Gastrocnemius medialis (tissue), 4 donors: Measurements from ENCODE around the gene BICD2. TPM values are rescaled to one million over a fixed set of nuclear protein-coding genes. Genes with fewer than 3 reads are reported as not detected.

Experiments
- ATAC-seq, 2 donors: fragments of 150-250 bp; one replicate each; pipeline ENCODE4 v1.9.1; 2016
- DNase-seq, 2 donors: peaks; one replicate each; pipeline ENCODE4 v3.0.0-alpha.2; 2019
- H3K27ac ChIP-seq, 4 donors: fragments of 200-600 bp; sonication (generic); 1 replicate in 1 of 4; 2 replicates in 3 of 4; pipeline ENCODE4 v1.5.1; 2016 to 2018; ENCODE audit warnings: mild to moderate bottlenecking in 2 of 4, moderate library complexity in 1 of 4
- H3K27me3 ChIP-seq, 3 donors: fragments of 200-600 bp; sonication (generic) in 2 of 3; 1 replicate in 1 of 3; 2 replicates in 2 of 3; pipeline versions ENCODE4 v1.5.1 to v1.6.0; 2016 to 2019; ENCODE audit warnings: mild to moderate bottlenecking in 1 of 3, moderate library complexity in 1 of 3
- H3K36me3 ChIP-seq, 2 donors: fragments of 200-600 bp; sonication (generic) in 1 of 2; one replicate each; pipeline ENCODE4 v1.5.1; 2017 to 2018
- H3K4me1 ChIP-seq, 2 donors: fragments of 200-600 bp; sonication (generic) in 1 of 2; one replicate each; pipeline ENCODE4 v1.5.1; 2016 to 2017; ENCODE audit warnings: mild to moderate bottlenecking in 2 of 2
- H3K4me3 ChIP-seq, 4 donors: fragments of 200-600 bp; sonication (generic) in 3 of 4; 1 replicate in 1 of 4; 2 replicates in 3 of 4; pipeline ENCODE4 v1.5.1; 2016 to 2019; ENCODE audit warnings: mild to moderate bottlenecking in 2 of 4
- H3K9me3 ChIP-seq, 3 donors: fragments of 200-600 bp; sonication (generic) in 2 of 3; 1 replicate in 1 of 3; 2 replicates in 2 of 3; pipeline ENCODE4 v1.5.1; 2016 to 2019
- CTCF ChIP-seq, 5 experiments: fragments of 450-650 bp in 3 of 5; fragments of 200-600 bp in 2 of 5; sonication (generic) in 2 of 5; IDR thresholded peaks in 4 of 5; conservative IDR thresholded peaks in 1 of 5; 1 replicate in 4 of 5; 2 replicates in 1 of 5; pipeline ENCODE4 v1.5.1; 2016 to 2019; ENCODE audit warnings: antibody characterized with exemption in 5 of 5, mild to moderate bottlenecking in 3 of 5, moderate library complexity in 3 of 5
- POLR2A ChIP-seq, 2 donors: fragments of 450-650 bp; IDR thresholded peaks; one replicate each; pipeline ENCODE4 v1.6.1; 2017; ENCODE audit warnings: antibody characterized with exemption in 2 of 2, mild to moderate bottlenecking in 2 of 2, moderate library complexity in 2 of 2
- in situ Hi-C, 4 donors: fragments of 200-750 bp; cut with MboI; loops; one replicate each; pipeline versions ENCODE4 v1.15.0 to v1.8.0; 2017; ENCODE audit warnings: low sequenced_read_pairs in 4 of 4
- intact Hi-C: fragments of 100-400 bp; cut with DNase I; formaldehyde crosslinking; loops from one replicate; pipeline ENCODE4 v1.15.1; 2023; ENCODE audit warnings: low total_unique reads
- total RNA-seq, 4 donors: library from RNA; depleted of rRNA; stranded (reverse); fragments of >200 nt; gene quantifications; one replicate each; pipeline versions ENCODE4 v1.1.0 to v1.2.3, GENCODE V29; 2016

BICD2 gene
- total RNA-seq, 4 donors from 2014 or later, result 21.5 to 54.6 (median 38.7) TPM

- Histone ChIP-seq H3K27me3 (no peaks in the 10 kb centered on the region), H3K27ac (no peak overlapping the region), H3K9me3 (no peaks in the 10 kb centered on the region), H3K36me3 (peaks cover 0 to 83% of the 10 kb centered on the region in 2 donors), H3K4me3 (no peak overlapping the region), H3K4me1 (no peaks in the 10 kb centered on the region)
- intact Hi-C loops (loop anchor here (1.0 kb wide), 1 partner anchor 75 kb away; no protein-coding TSS in a partner anchor), in situ Hi-C loops (loop anchor here in 3 of 4 donors (5.0 kb wide), 1 partner anchor 77 kb away; no protein-coding TSS in a partner anchor)
- no peak for DNase-seq
- ATAC-seq, result no peak
- TF ChIP-seq CTCF (IDR thresholded peaks at IDR 0.05 in 4 of 5, conservative IDR thresholded peaks at IDR 0.05 in 1 of 5) (no peak), POLR2A (IDR thresholded peaks at IDR 0.05) (no peak)
Measured at GRCh38 chr9:92715488-92716231, 49.0 kb downstream of the BICD2 start.

- Histone ChIP-seq H3K4me1 (no peaks in the 10 kb centered on the region), H3K27ac (no peak overlapping the region), H3K36me3 (peaks cover 0 to 75% of the 10 kb centered on the region in 2 donors), H3K9me3 (no peaks in the 10 kb centered on the region), H3K4me3 (no peak overlapping the region), H3K27me3 (no peaks in the 10 kb centered on the region)
- no peak for TF ChIP-seq POLR2A (IDR thresholded peaks at IDR 0.05)
- no peak for TF ChIP-seq CTCF (IDR thresholded peaks at IDR 0.05 in 4 of 5, conservative IDR thresholded peaks at IDR 0.05 in 1 of 5)
- DNase-seq, result no peak
- no peak for ATAC-seq
- in situ Hi-C loops (loop anchor here in 3 of 4 donors (5.0 kb wide), 1 partner anchor 77 kb away; no protein-coding TSS in a partner anchor), intact Hi-C loops (no loop called here)
Measured at GRCh38 chr9:92714787-92715487, 49.7 kb downstream of the BICD2 start.

- no peak overlapping the region for H3K4me3 ChIP-seq
- no peaks in the 10 kb centered on the region for H3K9me3 ChIP-seq
- no peak for ATAC-seq
- intact Hi-C loops (no loop called here), in situ Hi-C loops (no loop called here)
- H3K4me1 ChIP-seq, result no peaks in the 10 kb centered on the region
- TF ChIP-seq CTCF (IDR thresholded peaks at IDR 0.05 in 4 of 5, conservative IDR thresholded peaks at IDR 0.05 in 1 of 5) (no peak), POLR2A (IDR thresholded peaks at IDR 0.05) (no peak)
- no peaks in the 10 kb centered on the region for H3K27me3 ChIP-seq
- no peak overlapping the region for H3K27ac ChIP-seq
- peaks cover 0 to 66% of the 10 kb centered on the region in 2 donors for H3K36me3 ChIP-seq
- no peak for DNase-seq
Measured at GRCh38 chr9:92714016-92714415, 50.6 kb downstream of the BICD2 start.

- DNase-seq (no peak), ATAC-seq (no peak)
- in situ Hi-C loops, result no loop called here
- H3K4me1 ChIP-seq, result no peaks in the 10 kb centered on the region
- TF ChIP-seq POLR2A (IDR thresholded peaks at IDR 0.05), result no peak
- no peak for TF ChIP-seq CTCF (IDR thresholded peaks at IDR 0.05 in 4 of 5, conservative IDR thresholded peaks at IDR 0.05 in 1 of 5)
- no peaks in the 10 kb centered on the region for H3K9me3 ChIP-seq
- no peaks in the 10 kb centered on the region for H3K27me3 ChIP-seq
- H3K36me3 ChIP-seq, result peaks cover 0 to 63% of the 10 kb centered on the region in 2 donors
- intact Hi-C loops, result no loop called here
- H3K27ac ChIP-seq, result no peak overlapping the region
- H3K4me3 ChIP-seq, result no peak overlapping the region
Measured at GRCh38 chr9:92713528-92713927, 51.1 kb downstream of the BICD2 start.
